IMR-90 (cell line): ENCODE results near the gene RHAG. TPM values are rescaled to one million over a fixed set of nuclear protein-coding genes. Genes with fewer than 3 reads are reported as not detected.

ENCODE experiments used
- ATAC-seq: fragments of 200-7000 bp; cut with Tn5 transposase; 2 replicates; pipeline ENCODE4 v1.9.1; 2020; ENCODE audit warnings: low read depth, mild to moderate bottlenecking, moderate library complexity
- BruUV-seq: library from RNA; stranded (reverse); fragments of 400-500 nt; replicated peaks from 2 replicates; lab custom pipeline; 2021; lab: Mats Ljungman, UMichigan
- CTCF ChIA-PET: fragments of 300-600 bp; formaldehyde crosslinking; extraction: SDS; loops from one replicate; lab custom pipeline; 2021; ENCODE audit warnings: antibody characterized with exemption; lab: Yijun Ruan, JAX
- POLR2A ChIA-PET: fragments of 300-600 bp; sonication (Branson Sonifier 250); formaldehyde crosslinking; loops from one replicate; lab custom pipeline; 2022; ENCODE audit warnings: antibody characterized with exemption; ENCODE audit not compliant: unreplicated experiment; lab: Charles Lee
- DNase-seq: peaks from one replicate; pipeline ENCODE4 v3.0.0; 2013
- H2AFZ ChIP-seq: replicated peaks from 2 replicates; pipeline ENCODE3; 2013; ENCODE audit warnings: low read length, mild to moderate bottlenecking; ENCODE audit not compliant: poor library complexity
- H2AK5ac ChIP-seq: 2 replicates; pipeline ENCODE4 v1.6.1; 2013; ENCODE audit warnings: low read depth, low read length, inconsistent platforms
- H2AK9ac ChIP-seq: replicated peaks from 2 replicates; pipeline ENCODE3; 2013; ENCODE audit warnings: mild to moderate bottlenecking, low read depth, low read length, moderate library complexity; ENCODE audit not compliant: poor library complexity
- H2BK120ac ChIP-seq: 2 replicates; pipeline ENCODE4 v1.6.1; 2013; ENCODE audit warnings: low read depth, low read length, inconsistent platforms
- H2BK15ac ChIP-seq: 3 replicates; pipeline ENCODE4 v1.6.1; 2013; ENCODE audit warnings: low read depth, low read length, inconsistent platforms
- H2BK20ac ChIP-seq: 2 replicates; pipeline ENCODE4 v1.6.1; 2013; ENCODE audit warnings: low read depth, mild to moderate bottlenecking, inconsistent platforms, low read length, moderate library complexity
- H2BK5ac ChIP-seq: 2 replicates; pipeline ENCODE4 v1.6.1; 2013; ENCODE audit warnings: mild to moderate bottlenecking, low read depth, low read length, inconsistent platforms; ENCODE audit not compliant: poor library complexity, severe bottlenecking
- H3K14ac ChIP-seq: replicated peaks from 2 replicates; pipeline ENCODE4 v1.6.1; 2013; ENCODE audit warnings: low read depth, low read length, inconsistent platforms
- H3K18ac ChIP-seq: 2 replicates; pipeline ENCODE4 v1.6.1; 2013; ENCODE audit warnings: low read depth, low read length, control low read depth
- H3K23ac ChIP-seq: 2 replicates; pipeline ENCODE4 v1.6.1; 2013; ENCODE audit warnings: low read depth, low read length, inconsistent platforms
- H3K27ac ChIP-seq: 2 replicates; pipeline ENCODE4 v1.5.1; 2013; ENCODE audit warnings: mild to moderate bottlenecking, control low read depth, low read length; ENCODE audit not compliant: insufficient read depth
- H3K27me3 ChIP-seq: 2 replicates; pipeline ENCODE4 v1.6.1; 2013; ENCODE audit warnings: low read length; ENCODE audit not compliant: control insufficient read depth, insufficient read depth
- H3K36me3 ChIP-seq: 2 replicates; pipeline ENCODE4 v1.6.1; 2013; ENCODE audit warnings: low read length, mixed read lengths; ENCODE audit not compliant: control insufficient read depth, insufficient read depth
- H3K4ac ChIP-seq: 2 replicates; pipeline ENCODE4 v1.6.1; 2013; ENCODE audit warnings: low read depth, low read length, inconsistent platforms
- H3K4me1 ChIP-seq: 2 replicates; pipeline ENCODE4 v1.6.1; 2013; ENCODE audit warnings: low read length, mixed read lengths; ENCODE audit not compliant: control insufficient read depth, insufficient read depth
- H3K4me2 ChIP-seq: 2 replicates; pipeline ENCODE4 v1.6.1; 2013; ENCODE audit warnings: low read depth, mild to moderate bottlenecking, control low read depth, low read length, moderate library complexity
- H3K4me3 ChIP-seq: 2 replicates; pipeline ENCODE4 v1.5.1; 2013; ENCODE audit warnings: low read depth, mild to moderate bottlenecking, control low read depth, low read length, moderate library complexity; ENCODE audit not compliant: insufficient read depth
- H3K56ac ChIP-seq: 2 replicates; pipeline ENCODE4 v1.6.1; 2013; ENCODE audit warnings: low read length, inconsistent platforms; ENCODE audit not compliant: insufficient read depth; ENCODE audit errors: extremely low read depth
- H3K79me1 ChIP-seq, 2 experiments: 2 replicates each; pipeline ENCODE4 v1.6.1; 2013; ENCODE audit warnings: low read length in 2 of 2, inconsistent platforms in 1 of 2, low read depth in 1 of 2
- H3K9ac ChIP-seq: 2 replicates; pipeline ENCODE4 v1.6.1; 2013; ENCODE audit warnings: low read depth, low read length, control low read depth
- H3K9me1 ChIP-seq: 2 replicates; pipeline ENCODE4 v1.6.1; 2013; ENCODE audit warnings: low read length, inconsistent platforms; ENCODE audit not compliant: insufficient read depth
- H3K9me3 ChIP-seq: 2 replicates; pipeline ENCODE4 v1.6.1; 2013; ENCODE audit warnings: low read length; ENCODE audit not compliant: control insufficient read depth, insufficient read depth
- H4K20me1 ChIP-seq: 2 replicates; pipeline ENCODE4 v1.6.1; 2013; ENCODE audit warnings: low read length, inconsistent platforms; ENCODE audit not compliant: insufficient read depth
- H4K5ac ChIP-seq: 2 replicates; pipeline ENCODE4 v1.6.1; 2013; ENCODE audit warnings: mild to moderate bottlenecking, low read depth, low read length, control low read depth
- H4K8ac ChIP-seq, 2 experiments: 2 replicates each; pipeline ENCODE4 v1.6.1; 2013; ENCODE audit warnings: low read depth in 2 of 2, low read length in 2 of 2, control low read depth in 1 of 2, inconsistent platforms in 1 of 2
- H4K91ac ChIP-seq: 2 replicates; pipeline ENCODE4 v1.6.1; 2013; ENCODE audit warnings: low read depth, low read length, inconsistent platforms; ENCODE audit not compliant: insufficient read depth
- CEBPB ChIP-seq: IDR thresholded peaks from 2 replicates; pipeline ENCODE4 v1.6.1; 2012; ENCODE audit warnings: low read depth, low read length, improper control_type of control experiment
- CHD1 ChIP-seq: IDR thresholded peaks from 2 replicates; pipeline ENCODE4 v1.6.1; 2012; ENCODE audit warnings: low read depth, low read length, improper control_type of control experiment
- CTCF ChIP-seq: conservative IDR thresholded peaks from 2 replicates; pipeline ENCODE4 v1.5.1; 2012; ENCODE audit warnings: mild to moderate bottlenecking, low read depth, low read length, improper control_type of control experiment
- NFE2L2 ChIP-seq: fragments of 150-350 bp; IDR thresholded peaks from 2 replicates; pipeline ENCODE4 v1.6.1; 2016; ENCODE audit warnings: low read depth, mild to moderate bottlenecking, low read length
- POLR2A ChIP-seq: IDR thresholded peaks from 2 replicates; pipeline ENCODE4 v1.6.1; 2012; ENCODE audit warnings: mild to moderate bottlenecking, low read depth, low read length
- USF2 ChIP-seq: fragments of 150-350 bp; IDR thresholded peaks from 2 replicates; pipeline ENCODE4 v1.6.1; 2017; ENCODE audit warnings: mild to moderate bottlenecking, antibody characterized with exemption, low read length, low read depth
- WGBS, 2 experiments: methylation state at CpG; one replicate each; pipeline versions ENCODE4 v1.1.5 to v1.1.7; 2013; ENCODE audit warnings: missing lambda C conversion rate in 2 of 2; ENCODE audit not compliant: insufficient read length in 1 of 2; ENCODE audit errors: extremely low coverage in 2 of 2; 5-methylcytosine and 5-hydroxymethylcytosine counted together
- dilution Hi-C: fragments of 300-500 bp; cut with HindIII; formaldehyde crosslinking; loops from one replicate; pipeline ENCODE4 v1.14.3; 2018; ENCODE audit warnings: low sequenced_read_pairs; ENCODE audit not compliant: unreplicated experiment
- in situ Hi-C: fragments of 300-500 bp; cut with MboI; formaldehyde crosslinking; loops from 3 replicates; pipeline ENCODE4 v1.14.3; 2019; ENCODE audit warnings: low sequenced_read_pairs, inconsistent platforms, mixed read lengths
- intact Hi-C: fragments of 100-400 bp; cut with micrococcal nuclease; formaldehyde crosslinking; loops from 2 replicates; pipeline ENCODE4 v1.10.0; 2022
- polyA plus RNA-seq, 3 experiments: library from polyadenylated mRNA; depleted of rRNA; stranded (reverse); fragments of >200 nt; gene quantifications; 2 replicates each; pipeline ENCODE4 v1.2.3, GENCODE V29; 2012; ENCODE audit warnings: low replicate concordance in 1 of 3
- total RNA-seq: library from RNA; depleted of rRNA; stranded (reverse); fragments of >200 nt; gene quantifications from 2 replicates; pipeline ENCODE4 v1.2.3, GENCODE V29; 2012

Gene RHAG
- total and polyA plus RNA-seq, 2 of the 4 experiments (the other 2 are of a cell fraction): not detected

DNA sequence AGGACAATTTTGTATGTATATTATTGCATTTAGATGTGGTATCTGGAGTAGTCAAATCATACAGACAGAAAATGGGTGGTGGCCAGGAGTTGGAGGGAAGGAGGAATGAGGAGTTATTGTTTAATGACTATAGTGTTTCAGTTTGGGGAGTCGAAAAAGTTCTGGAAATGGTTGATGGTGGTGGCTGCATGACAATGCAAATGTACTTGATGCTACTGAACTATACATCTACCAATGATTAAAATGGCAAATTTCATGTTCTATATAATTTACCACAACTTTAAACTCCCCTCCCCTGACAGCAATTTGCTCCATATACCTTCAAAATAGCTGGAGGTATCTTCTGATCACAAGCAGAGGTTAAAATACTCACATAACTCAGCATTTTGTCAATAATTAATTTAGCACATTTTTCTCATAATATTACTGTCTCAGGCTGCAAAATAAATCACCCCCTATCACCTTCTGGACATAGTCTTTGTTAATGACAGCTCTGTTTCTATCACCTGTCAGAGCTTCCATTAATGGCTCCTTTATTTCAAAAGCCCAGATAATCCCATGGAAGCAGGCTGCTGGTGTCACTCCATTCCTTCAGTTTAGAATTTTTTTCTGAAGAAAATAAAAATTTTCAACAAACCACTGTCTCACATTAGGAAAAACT is 25.7 kb upstream of the RHAG start:
- no peaks in the 10 kb centered on the region for H3K36me3 ChIP-seq
- no peak overlapping the region for H2BK20ac ChIP-seq
- dilution Hi-C loops: no loop called here
- no peak overlapping the region for H4K5ac ChIP-seq
- H3K4ac ChIP-seq: no peak overlapping the region
- H3K79me1 ChIP-seq: no peaks in the 10 kb centered on the region
- no peak overlapping the region for H2BK15ac ChIP-seq
- ChIA-PET CTCF (interaction anchor here (0.7 kb wide), 1 partner anchor 264 kb away, joined by 4 read pairs; no protein-coding TSS in a partner anchor), POLR2A (no interaction called here)
- no peak overlapping the region for H3K56ac ChIP-seq
- H3K4me1 ChIP-seq: no peaks in the 10 kb centered on the region
- no peaks in the 10 kb centered on the region for H3K27me3 ChIP-seq
- TF ChIP-seq CEBPB: no peak
- no peak for TF ChIP-seq NFE2L2
- no peak for TF ChIP-seq CHD1
- no peak for TF ChIP-seq USF2
- TF ChIP-seq CTCF: no peak
- no peak for TF ChIP-seq POLR2A
- no peak overlapping the region for H2AK9ac ChIP-seq
- no TSS peak for BruUV-seq
- H3K4me3 ChIP-seq: no peak overlapping the region
- H3K9me3 ChIP-seq: no peaks in the 10 kb centered on the region
- WGBS, 2 experiments: no CpG with 5 or more reads among the region's 1 CpG
- no peak overlapping the region for H3K4me2 ChIP-seq
- no peak overlapping the region for H3K18ac ChIP-seq
- no peak overlapping the region for H3K14ac ChIP-seq
- H2AFZ ChIP-seq: no peak overlapping the region
- intact Hi-C loops: no loop called here
- no peak overlapping the region for H3K27ac ChIP-seq
- no peak overlapping the region for H4K91ac ChIP-seq
- H2AK5ac ChIP-seq: no peak overlapping the region
- no peak overlapping the region for H3K9ac ChIP-seq
- H3K9me1 ChIP-seq: no peaks in the 10 kb centered on the region
- no peak overlapping the region for H4K8ac ChIP-seq
- ATAC-seq (no peak), DNase-seq (no peak)
- in situ Hi-C loops: no loop called here
- H4K20me1 ChIP-seq: no peaks in the 10 kb centered on the region
- H3K23ac ChIP-seq: no peak overlapping the region
- H2BK5ac ChIP-seq: no peak overlapping the region
- no peak overlapping the region for H2BK120ac ChIP-seq
